ENCODE data around the gene SLC38A3.

GRCh38 chr3:50158530-50159146 is 46.4 kb upstream of the SLC38A3 start:
- TF ChIP-seq CTCF (IDR thresholded peaks at IDR 0.05) (no peak), POLR2A (IDR thresholded peaks at IDR 0.05) (no peak)
